ENCODE measurements around the gene ZSWIM5.
A peak's percentile ranks its signal among the peaks of the same experiment; 100 is the strongest.
"Not testable (repeated sequence)": the region's sequence is repeated elsewhere in the genome, so short reads cannot be mapped to it uniquely, and the experiment has no call there.

The ZSWIM5 gene

DNA sequence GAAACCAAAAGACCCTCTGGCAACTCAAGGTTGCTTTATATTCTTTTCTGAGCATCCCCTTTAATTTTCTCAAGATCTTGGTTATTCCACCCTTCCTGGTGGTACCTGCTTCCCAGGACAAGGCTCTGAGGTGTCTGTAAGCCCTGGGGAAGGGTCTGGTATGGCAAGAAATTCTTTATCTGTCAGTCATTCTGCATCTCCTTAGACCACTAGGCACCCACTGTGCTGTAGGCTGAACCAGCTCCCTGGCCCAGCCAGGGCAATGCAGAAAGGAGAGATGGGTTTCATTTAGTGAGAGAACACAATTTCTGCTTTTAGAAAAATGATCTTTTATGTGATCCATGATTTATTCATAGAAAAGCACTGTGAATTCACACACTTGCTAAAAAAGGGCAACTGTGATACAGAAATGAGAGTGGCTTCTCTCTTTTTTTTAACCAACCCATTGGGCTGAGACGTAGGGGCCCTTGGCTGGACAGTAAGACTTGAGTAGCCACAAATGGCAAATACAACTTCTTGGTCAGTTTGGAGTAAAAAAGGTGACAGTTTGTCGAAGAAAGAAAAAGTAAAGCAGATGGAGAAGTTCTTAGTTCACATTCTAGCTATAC, 190.2 kb downstream of the ZSWIM5 start:
- ATAC-seq: no peak

DNA sequence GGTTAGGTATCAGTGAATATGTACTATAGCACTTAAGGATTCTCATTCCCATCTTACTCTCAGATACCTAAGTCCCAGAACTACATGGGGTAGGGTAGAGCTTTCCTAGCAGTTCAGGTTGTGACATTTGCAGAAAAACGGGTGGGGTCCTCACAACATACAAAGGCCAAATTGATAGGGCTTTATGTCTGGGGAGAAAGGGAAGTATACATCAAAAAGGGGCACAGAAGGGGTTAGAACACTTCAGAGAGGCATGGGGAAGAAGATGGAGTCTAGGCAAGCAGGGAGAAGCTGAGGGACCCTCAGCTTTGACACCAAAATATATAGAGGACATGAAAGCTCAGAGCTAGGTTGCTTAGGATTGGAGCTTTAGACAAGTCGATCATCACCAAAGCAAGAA, 190.7 kb downstream of the ZSWIM5 start:
- ATAC-seq: no peak

DNA sequence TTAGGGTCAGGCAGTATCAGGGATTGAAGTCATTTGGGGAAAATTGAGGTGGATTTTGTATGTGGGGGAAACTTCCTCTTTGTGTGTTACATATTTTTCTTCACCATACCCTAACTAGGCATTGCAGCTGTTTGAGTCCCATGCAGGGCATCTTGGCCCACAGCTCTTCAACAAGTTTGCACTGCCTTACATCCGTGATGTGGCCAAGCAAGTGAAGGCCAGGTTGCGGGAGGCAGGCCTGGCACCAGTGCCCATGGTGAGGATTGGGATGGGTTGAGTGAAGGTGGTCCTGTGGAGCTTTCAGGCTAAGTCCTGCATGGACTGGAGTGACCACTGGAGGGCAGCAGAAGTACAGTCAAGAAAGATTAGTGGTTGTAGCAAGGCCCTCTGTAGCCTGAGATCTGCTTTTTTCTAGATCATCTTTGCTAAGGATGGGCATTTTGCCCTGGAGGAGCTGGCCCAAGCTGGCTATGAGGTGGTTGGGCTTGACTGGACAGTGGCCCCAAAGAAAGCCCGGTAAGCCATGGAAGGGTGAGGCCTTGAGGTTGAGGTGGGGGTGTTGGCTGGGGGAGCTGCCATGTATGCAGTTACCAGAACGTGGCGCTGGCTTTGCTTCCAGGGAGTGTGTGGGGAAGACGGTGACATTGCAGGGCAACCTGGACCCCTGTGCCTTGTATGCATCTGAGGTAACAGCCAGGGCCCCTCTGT, 191.9 kb downstream of the ZSWIM5 start:
- peak in 1 of 2 donors; percentile 15 for ATAC-seq

DNA sequence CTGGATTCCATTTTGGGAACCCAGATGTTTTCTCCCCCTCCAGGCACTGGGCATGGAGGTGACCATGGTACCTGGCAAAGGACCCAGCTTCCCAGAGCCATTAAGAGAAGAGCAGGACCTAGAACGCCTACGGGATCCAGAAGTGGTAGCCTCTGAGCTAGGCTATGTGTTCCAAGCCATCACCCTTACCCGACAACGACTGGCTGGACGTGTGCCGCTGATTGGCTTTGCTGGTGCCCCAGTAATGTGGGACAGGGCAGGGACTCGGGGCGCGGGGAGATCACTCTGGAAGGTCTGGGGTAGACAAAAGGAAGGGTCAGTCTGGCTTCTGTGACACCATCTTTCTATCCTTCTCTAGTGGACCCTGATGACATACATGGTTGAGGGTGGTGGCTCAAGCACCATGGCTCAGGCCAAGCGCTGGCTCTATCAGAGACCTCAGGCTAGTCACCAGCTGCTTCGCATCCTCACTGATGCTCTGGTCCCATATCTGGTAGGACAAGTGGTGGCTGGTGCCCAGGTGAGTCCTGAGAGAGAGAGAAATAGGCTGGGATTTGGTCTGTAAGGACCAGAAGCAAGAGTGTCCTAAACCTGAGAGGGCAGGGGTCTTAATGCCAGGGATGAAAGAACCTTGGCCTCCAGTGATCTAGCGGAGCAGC, 192.7 kb downstream of the ZSWIM5 start:
- no peak for ATAC-seq

DNA sequence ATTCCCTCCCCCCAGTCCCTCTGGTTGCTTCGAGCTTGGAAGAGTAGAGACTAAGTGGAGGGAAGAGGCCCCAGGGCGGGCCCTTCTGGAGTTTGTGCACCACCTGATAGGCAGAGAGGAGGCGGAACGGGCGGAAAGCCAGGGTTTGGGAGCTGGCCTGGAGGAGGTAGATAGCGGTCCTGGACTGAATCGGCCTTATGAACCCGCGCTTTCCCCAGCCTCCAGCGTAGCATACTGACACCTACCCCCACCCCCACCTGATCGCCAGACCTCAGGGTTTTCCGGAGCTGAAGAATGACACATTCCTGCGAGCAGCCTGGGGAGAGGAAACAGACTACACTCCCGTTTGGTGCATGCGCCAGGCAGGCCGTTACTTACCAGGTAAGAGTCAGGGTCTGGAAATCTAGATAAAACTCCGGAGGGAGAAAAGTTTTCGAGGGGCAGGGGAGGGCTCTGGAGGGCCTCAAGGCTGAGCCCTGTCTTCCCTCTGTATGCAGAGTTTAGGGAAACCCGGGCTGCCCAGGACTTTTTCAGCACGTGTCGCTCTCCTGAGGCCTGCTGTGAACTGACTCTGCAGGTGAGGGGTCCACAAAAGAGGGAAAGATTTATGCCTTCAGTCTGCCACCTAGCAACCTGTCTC, 193.6 kb downstream of the ZSWIM5 start:
- ATAC-seq: peak in 1 of 2 donors; percentile 8

DNA sequence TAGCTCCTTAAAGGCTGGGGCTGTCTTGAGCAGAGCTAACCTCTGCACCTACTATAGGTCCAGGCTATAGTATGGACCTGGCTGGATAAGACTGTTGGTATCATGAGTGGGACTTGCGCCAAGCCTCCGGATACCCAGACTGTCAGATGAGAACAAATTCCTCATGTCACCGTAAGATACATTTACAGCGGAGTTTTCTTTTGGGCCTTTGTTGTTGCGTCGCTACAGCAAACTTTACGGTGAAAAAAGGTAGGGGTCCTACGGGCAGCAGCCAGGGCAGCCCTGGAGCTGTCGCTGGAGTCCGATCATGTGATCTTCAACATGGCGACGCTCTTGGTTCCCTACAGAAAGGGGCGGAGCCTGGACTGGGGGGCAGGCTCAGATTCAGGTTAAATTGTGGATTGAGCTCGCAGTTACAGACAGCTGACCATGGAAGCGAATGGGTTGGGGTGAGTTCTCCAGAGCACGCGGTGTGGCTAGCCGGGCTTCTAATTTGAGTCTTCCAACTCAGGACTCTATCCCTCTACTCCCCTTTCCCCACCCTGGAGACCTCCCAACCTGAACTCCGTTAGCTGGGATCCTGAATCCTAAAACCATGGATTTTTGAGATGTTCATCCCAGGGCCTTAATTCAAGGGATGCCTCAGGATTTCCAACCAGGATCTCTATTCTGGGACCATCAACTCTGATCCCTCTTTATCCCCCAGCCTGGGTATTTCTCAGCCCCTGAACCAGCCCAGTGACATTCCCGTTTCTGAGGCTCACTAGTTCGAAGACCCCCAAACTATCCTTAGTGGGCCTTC, 194.4 kb downstream of the ZSWIM5 start, which contains the start of gene UROD:
UROD (plus strand) TSS at position 418 of the 802 bp plus-strand sequence; CDS start at position 430, 12 bp downstream.
- peak; percentile 84 to 86 for ATAC-seq

DNA sequence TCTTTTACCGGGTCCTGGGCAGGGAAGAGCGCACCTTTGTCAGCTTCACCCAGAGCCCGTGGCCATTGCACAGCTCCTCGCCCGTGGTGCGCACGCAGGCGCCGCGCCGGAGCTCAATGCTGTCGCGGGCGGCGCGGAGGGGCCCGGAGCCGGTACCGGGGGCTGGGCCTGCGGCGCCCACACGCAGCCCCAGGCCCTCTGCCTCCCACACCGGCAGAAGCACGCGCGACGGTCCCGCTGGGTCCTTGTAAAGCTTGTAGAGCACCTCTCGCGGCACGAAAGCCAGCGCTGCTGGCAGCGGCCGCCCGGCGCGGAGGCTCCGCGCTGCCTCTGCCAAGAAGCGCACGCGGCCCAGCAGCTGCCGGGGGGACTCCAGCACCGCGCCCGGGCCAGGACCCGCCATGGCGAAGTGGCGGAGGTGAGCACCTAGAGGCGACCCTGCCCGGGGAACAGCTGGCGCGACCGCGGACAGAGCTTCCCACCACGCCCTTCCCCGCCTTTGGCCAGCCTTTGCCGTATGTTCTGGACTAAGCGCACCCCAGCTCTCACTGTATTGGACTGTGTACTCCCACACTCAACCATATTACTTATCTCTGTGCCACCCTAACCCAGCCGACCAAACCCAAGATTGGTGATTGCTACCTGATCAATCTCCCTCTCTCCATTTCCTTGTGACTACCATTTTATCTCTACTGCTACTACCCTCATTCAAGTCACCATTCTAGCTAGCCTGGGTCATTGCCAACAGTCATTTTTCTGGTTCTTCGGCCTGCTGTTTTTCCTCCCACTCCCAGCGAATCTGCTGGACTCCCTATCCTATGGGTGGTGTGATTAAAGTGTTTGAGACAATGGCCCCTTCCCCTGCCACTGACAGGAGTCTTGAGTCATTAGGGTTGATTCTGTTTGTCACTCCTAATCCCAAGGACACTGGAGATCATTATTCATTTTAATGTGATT, 195.3 kb downstream of the ZSWIM5 start, which contains the start of gene HECTD3:
HECTD3 (minus strand) TSS at position 470 of the 957 bp plus-strand sequence; CDS start at position 403, 67 bp downstream.
- peak; percentile 80 to 82 for ATAC-seq

DNA sequence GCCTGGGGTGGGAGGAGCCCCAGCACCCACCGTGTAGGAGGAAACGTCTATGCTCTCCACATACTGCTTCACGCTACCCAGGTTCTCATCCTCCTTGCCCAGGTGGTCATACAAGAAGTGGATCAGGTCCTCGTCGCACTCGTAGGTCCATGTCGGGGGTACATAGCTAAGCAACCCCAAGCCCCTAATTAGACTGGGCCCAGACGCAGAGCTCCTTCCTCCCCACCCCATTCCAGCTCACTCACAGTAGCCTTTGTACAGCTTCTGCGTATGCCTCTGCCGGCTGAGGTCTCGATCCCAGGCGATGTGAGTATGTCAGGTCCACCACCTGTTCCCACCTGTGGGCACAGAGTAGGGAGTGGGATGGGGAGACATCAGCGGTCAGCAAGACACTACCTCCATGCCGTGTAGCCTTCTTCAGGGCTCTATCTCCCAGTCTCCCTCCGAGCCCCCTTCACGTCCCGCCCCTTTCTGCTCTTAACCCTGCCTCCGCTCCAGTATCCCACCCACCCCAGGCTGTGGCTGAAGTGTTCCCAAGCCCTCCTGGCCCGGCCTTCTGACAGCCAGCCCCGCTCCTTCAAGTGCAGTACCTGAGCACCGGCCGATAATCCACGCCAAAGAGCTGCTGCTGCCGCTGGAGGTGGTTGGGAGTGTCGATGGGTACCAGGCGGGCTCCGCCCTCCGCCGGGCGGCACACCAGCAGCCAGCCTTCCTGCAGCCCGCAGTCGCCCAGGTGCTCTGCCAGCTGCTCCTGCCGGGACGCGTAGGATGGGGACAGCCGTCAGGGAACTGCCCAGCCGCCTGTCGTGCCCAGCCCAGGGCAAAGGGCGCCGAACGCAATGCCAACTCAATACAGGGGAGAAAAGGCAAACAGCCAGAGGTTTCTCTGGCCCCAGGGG, 196.2 kb downstream of the ZSWIM5 start:
- no peak for ATAC-seq

DNA sequence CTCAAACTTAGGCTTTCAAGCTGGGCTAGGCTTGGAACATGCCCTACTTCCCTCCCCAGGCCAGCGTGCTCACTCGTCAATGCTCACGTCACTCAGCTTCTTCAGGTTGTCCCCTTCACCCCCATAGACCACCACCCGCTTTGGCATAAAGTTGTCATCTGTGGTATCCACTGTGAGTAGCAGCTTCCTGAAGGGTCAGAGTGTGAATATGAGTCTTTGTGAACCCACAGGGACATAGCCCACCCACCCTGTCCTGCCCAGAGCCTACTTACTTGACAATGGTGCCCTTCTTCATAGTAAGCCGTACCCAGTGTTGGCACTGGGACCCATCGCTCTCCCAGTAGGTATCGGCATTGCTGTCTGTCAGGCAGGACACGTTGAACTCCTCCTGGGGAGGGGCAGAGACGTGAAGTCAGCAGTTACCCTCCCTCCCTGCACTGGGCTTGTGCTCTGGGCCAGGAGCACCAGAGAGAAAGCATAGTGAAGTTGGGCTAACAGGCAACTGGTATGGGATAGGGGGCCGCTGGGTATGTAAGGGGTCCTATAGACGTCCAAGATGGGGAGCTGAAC, 197.0 kb downstream of the ZSWIM5 start:
- no peak for ATAC-seq

DNA sequence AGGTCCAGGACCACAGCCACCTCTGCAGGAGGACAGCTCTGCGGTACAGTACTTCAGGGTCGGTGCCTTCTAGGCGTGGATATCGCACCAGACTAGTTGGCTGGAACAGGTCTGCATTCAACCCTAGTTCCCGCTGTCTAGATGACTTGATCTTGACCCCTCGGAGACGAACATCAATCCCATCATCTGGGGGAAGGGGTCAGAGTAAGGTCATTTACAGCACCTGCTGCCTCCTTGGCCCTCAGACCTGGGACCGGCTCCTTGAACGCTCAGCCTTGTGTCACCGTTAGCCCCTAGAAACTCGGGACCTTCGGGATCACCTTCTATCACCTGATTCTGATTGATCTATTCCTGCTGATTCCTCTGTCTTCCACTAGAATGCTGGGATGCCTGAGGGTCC, 197.9 kb downstream of the ZSWIM5 start:
- no peak for ATAC-seq

DNA sequence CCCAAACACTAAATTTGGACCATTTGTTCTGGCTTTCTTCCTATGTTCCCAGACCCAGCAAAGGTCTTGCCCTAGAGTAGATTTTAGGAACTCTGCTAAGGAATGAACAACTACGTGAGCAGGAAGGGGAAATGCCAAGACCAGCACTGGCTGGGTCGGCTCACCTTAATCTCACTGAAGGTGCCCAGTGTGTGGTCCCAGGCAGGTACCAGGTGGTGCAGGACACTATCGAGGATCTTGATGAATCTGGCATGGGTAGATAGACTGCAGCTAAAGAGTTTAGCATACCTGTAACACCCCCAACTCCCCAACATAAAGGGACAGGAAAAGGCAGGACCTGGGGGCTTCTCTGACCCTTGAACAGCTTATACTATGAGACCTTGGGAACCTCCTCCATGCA, 198.3 kb downstream of the ZSWIM5 start:
- ATAC-seq: no peak

DNA sequence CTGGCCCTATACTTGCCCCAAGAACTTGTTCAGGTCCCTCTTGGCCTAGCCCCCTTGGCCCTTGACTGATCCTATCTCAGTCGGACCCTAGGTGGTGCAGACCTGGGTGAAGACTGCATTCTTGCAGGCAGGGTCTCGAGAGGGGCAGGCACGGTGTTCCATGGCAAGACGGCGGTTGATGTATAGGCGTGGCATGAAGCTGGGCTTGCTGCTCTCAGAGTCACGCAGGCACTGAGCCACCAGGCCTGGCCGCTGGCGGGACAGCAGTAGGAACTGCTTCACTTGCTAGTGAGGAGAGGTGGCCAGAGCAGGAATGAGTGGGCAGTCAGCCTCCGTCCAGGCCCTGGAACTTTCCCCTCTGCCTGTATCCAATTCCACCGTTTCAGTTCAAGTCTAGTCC, 199.1 kb downstream of the ZSWIM5 start:
- ATAC-seq: no peak

DNA sequence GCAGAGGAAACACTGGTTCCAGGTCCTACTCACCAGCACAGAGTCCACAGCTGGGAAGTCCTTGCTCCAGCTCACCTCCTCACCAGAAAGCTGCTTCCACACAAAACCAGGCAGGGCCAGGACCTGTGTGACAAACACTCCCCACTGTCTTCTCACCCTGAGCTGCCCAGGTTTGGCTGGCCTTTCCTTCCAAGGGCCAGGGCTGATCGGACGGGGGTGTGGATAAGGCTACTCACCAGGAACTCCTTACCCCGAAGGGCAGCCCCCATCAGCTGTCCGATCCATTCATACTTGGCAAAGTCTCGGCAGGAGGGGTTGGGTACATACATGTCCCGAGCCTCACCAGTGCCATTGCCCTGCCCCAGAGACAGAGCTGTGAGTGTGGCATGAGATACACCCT, 200.6 kb downstream of the ZSWIM5 start:
- no peak for ATAC-seq

DNA sequence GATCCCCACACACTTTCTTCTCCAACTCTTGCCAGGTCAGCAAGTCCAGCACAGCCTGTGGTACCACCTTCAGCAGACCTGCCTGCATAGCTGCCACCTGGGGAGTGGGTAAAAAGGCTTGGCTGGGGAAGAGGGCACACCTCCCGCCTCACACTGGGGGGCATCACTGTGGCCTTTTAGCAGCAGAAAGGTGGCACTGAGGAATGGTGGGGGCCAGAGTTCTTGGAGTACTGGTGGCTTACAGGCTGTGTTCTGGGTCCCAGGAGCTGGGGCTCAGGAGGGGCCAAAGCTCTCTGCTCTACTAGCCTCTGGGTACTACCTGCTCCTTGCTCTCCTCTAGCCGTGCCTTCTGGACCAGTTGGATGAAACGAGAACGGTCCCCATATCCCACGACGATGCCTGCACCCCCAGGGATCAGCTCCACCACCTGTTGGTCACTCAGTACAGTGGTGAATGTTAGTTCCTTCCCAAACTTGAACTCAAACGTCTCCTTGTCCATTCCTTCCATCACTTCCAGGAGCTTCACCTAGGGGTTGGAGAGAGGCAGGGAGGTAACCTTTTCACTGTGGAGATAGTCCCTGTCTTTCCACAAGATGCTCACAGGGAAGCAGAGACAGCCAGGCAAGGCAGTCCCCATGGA, 202.0 kb downstream of the ZSWIM5 start:
- ATAC-seq: no peak

DNA sequence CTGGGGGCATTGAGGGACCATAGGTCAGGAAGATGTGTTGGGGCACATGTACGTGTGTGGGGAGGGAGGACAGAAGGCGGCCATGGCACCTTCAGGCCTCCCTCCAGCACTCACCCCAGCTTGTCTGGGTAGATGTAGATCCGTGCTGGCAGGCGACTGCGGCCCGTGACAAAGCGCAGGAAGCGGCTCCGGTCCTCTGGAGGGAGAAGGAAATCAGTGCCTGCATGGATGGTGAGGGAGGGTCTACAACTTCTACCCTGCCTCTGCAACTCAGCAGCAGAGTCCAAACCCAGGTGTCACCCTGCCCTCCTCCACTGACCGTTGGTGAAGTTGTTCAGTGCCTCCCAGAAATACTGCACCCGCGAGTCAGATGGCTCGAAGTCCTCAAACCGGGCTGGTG, 202.7 kb downstream of the ZSWIM5 start:
- no peak for ATAC-seq

DNA sequence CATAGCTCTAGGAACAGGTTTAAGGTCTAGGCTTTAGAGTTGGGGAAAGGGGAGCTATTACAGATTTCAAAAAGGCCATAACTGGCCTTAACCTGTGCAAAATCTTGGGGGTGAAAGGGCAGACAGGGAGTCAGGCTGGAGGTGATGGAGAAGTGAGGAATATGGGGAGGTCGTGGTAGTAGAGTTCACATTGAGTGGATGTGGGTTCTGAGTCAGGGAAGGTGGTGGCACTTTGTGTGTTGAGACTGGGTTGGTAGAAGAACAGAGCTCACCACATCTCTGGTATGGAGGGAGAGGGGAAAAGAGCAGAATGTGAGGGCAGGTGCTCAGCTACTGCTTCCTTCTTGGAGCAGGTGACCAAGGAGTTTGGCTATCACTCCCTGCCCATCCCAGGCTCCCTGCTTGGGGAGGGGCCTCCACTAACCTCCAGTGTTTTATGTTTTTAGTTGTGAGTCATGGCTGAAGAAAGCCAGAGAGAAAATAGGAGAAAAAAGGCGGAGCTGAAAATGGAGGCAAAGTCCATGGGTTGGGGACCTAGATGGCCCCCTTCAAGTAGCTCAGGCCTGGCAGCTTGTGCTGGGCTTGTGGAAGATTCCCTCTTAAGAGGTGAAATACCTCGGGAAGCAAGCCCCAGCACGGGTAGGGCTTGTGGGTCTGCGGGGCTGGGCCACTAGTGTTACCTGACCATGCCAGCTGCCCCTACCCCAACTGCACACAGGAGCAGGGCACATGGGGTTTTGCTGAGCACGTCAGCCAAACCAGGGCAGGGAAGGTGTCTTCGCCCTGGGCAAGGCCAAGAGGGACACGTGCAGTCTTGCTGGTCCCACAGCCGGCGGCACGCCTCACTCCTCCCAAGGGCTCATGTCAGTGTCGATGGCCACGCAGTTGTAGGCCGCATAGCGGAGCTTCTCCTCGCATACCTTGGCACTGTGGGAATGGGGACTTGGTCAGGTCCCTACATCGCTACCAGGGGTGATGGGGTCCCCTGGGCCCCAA, 203.5 kb downstream of the ZSWIM5 start:
- ATAC-seq: no peak

DNA sequence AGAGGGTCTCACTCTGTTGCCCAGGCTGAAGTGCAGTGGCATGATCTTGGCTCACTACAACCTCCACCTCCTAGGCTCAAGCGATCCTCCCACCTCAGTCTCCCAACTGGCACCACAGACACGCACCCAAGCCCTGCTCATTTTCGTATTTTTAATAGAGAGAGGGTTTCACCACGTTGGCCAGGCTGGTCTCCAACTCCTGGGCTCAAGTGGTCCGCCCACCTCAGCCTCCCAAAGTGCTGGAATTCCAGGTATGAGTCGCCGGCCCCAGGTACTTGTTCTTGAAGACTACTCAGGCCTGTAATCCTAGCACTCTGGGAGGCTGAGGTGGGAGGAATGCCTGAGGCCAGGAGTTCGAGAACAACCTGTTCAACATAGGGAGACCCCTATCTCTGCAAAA, 204.8 kb downstream of the ZSWIM5 start:
- not testable (repeated sequence) for ATAC-seq

DNA sequence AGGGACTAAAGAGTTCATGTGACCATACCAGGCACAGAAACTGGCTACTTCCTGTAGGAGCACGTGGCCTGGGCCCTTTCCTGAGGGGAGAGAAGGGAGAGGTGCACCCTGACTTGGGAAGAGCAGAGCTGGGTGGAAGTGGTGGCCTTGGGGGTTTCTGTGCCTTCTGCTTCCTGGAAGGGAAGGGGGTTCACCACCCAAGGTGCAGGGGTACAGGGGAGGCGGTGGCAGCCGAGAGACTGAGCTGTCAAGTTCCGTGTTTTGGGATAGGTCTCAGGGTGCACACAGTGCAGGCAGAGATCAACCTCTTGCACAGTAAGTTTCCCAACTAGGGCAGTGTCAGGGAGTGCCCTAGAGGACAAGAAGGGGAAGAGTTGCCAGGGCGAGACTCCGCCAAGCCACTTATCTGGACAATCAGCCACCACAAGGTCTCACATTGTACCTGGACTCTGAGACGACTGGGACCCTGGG, 205.4 kb downstream of the ZSWIM5 start:
- ATAC-seq: no peak

All from activated CD4-positive, CD25-positive, alpha-beta regulatory T cell treated with anti-CD3 and anti-CD28 coated beads, Interleukin-2, amount 50 U/mL, for 24 hours (primary cell).